Iris pigment epithelial cell (primary cell): Measurements from ENCODE around the gene RFX7.

ENCODE experiments used
- DNase-seq: peaks from one replicate; pipeline ENCODE4 v3.0.0-alpha.2; 2011; ENCODE audit warnings: low read depth

The RFX7 gene

DNA sequence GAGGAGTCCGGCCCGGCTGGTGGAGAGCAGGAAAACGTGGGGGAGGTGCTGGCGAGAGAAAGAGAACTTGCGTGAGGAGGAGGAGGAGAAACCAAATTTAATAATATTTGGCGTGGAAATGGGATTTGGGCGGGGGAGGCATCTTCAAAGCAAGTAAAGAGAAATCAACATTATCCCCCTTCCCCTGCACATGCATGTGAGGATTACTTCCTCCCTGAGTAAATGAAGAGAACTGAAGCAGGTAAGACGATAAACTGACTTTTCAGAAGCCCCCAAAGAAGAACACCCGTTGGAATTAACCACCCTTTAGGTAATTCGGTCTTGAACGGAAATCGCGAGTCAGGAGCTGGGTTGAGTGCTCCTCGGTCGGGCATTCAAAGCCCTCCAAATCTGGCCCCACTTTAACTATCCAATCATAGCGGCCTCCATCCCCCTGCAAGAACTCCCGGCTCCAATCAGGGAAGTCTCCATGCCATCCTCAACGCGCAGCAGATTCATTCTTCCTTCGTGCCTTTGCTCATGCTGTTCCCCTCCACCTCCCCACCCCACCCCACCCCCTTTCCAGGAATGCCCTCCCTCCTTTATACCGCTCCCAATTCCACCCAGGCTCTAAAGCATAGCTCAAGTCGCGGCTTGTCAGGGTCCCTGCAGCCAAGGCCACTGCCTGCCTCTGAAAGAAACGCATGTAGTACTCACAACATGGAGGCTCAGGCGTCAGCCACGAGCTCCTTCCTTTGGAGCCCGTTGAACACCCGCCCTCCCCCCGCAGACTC lies 545 bp upstream of the RFX7 start:
- DNase-seq, result peak; percentile 78

DNA sequence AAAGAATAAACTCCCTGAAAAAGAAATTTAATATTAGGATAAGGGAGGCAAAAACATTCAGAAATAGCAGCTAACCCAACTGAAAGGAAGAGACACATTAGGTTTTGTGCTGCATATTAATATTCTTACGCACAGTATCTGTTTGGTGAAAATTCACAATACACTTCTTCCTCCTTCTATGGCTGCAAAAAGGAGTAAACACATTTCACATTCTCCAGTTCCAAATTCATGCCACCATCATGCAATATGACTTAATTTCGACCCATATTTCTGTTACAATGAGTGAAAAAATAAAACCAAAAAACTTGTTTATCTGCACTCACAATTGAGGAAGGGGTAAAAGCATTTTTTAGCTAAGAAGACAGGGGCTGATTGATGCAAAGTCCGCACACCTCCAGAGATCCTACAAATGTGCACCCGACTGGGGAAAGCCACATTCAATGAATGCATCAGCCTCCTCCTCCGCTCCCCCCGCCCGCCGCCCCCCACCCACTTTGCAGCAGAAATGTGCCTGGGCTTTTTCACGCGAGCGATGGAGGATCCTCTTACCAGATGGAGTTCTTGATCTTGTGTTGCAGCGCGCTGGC lies 1.0 kb downstream of the RFX7 start:
- DNase-seq, result no peak

- DNase-seq, result peak; percentile 31
Measured at GRCh38 chr15:56241374-56242105, 2.1 kb downstream of the RFX7 start.

DNA sequence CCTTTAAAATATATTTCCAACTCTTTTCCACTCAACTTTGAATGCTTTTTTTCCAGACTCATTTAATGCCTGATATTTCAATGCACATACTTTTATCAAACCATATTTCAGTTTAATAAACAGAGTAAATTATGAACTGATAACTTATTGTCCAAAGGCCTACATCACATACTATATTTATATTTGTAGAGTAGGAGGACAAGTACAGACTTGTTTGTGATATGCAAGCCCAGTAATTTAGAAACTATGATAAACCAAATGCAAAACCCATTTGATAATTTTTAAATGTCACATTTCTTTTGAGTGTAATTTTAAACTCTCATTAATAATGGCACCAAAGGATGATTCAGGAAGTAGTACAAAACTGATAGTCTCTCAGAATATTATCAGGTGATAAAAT lies 3.3 kb downstream of the RFX7 start:
- DNase-seq, result no peak

DNA sequence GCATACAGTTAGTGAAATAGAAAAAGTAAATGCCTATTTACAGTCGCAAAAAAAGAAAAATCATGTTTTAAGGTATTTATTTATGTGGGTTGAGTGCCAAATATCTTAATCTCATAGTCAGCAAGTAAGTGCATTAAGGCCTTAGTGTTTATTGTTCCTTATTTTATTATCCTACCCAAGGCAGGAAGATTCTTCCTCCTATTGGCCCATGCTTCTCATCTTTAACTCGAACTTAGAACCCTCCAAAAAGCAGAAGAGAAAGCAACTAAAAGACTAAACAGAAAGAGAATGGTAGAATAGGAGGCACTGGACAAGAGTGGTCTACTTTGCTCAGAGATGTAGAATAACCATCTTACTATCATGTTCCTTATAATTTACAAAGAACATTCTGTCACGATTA lies 7.5 kb downstream of the RFX7 start:
- DNase-seq, result no peak

GRCh38 chr15:56234804-56235203 lies 8.9 kb downstream of the RFX7 start:
- peak; percentile 18 for DNase-seq

- DNase-seq, result no peak
Measured at GRCh38 chr15:56233549-56233948, 10.1 kb downstream of the RFX7 start.

DNA sequence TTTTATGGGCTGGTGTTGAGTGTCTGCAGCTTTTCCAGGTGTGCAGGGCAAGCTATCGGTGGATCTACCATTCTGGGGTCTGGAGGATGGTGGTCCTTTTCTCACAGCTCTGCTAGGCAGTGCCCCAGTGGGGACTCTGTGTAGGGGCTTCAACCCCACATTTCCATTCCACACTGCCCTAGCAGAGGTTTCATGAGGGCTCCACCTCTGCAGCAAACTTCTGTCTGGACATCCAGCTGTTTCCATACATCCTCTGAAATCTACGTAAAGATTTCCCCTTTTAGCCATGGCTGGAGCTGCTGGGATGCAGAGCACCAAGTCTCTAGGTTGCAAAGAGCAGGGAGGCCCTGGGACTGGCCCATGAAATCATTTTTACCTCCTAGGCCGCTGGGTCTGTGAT lies 11.6 kb downstream of the RFX7 start:
- DNase-seq, result no peak

DNA sequence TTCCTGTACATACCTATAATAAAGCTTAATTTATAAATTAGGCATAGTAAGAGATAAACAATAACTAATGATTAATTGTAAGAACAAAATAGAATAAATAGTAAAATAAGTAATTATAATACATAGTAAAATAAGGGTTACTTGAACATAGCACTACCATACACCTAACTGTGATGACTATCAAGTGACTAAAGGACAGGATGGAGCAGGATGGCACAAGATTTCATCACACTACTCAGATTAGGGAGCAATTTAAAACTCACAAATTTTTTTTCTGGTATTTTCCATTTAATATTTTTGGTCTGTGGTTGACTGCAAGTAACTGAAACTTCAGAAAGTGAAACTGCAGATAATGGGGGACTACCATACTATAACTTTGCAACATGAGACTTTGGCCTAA lies 14.8 kb downstream of the RFX7 start:
- no peak for DNase-seq

DNA sequence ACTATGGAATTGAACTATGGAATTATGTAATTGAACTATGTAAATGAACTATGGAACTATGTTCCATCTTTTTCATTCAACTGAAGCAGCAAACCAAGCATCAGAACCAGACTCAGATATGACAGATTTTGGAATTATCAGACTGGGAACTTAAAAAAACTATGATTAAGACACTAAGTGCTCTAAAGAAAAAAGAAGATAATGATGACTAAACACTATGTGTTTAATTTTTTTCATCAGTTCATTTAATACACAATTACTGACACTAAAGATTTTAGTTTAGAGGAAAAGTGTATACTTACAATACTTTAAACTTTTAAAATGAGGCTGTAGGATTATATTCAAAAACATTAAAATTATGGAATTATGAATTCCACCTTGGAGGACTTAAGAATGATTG lies 15.3 kb downstream of the RFX7 start:
- no peak for DNase-seq

DNA sequence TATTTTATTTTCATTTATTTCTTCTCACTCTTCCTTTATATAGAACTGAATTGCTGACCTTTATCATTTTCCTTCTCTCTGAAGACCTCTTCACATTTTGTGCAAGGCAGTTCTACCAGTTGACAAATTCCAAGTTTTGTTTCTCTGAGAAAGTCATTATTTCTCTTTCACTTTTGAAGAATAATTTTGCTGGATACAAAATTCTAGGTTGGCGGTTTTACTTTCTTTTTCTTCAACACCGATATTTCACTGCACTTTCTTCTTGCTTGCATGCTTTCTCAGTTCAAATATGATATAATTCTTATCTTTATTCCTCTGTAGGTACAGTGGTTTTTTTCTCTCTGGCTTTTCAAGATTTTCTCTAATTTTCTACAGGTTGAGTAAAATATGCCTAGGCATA lies 15.9 kb downstream of the RFX7 start:
- no peak for DNase-seq

GRCh38 chr15:56227306-56227705 lies 16.4 kb downstream of the RFX7 start:
- no peak for DNase-seq

DNA sequence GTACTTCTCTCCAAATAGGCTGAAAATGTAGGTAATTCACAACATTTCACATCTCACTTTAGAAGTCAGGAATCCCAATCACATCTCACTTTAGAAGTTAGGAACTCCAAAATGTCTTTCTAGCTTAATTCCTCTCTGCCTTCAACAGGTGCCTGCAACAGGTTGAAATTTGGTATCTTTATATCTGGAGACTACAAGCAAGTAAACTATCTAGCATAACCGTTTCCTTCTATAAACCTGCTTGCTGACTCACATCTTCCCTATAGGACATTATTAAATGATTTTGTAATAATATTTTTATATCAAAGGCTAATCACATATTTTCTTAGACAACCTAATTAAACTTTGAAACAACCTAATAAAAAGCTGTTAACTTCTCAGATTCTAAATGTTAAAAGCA lies 18.2 kb downstream of the RFX7 start:
- no peak for DNase-seq

DNA sequence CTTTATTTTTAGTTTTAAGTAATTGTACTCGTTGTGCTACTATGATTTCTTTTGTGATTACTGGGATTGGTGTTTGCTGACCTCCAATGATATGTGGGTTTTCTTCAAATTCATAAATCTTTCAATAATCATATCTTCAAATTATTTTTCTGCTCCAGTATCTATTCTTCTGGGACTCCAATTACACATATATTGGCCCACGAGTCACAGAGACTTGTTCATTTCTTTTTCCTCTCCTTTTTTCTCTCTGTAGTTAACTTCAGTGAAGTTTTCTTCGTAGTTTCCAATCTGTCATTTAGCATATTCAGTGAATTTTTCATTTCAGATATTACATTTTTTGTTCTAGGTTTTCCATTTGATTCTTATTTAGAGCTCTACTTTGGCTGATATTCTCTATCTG lies 21.4 kb downstream of the RFX7 start:
- DNase-seq, result no peak

DNA sequence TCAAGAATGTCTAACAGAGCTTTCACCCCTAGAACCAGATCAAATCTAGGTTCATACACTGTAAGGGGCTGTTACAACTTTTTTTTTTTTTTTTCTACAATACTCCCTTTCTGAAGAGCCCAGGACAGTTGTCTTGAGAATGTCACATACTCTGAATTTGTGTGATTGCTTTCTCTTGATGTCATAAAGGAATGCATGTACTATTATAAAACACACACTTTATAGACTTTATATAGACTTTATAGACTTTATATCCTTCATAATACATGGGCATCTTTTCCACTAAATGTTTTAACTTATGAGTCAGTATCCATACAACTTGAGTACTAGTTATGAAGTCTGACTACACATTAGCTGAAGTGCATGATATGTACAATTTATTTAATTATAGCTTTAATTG lies 26.3 kb downstream of the RFX7 start:
- no peak for DNase-seq

DNA sequence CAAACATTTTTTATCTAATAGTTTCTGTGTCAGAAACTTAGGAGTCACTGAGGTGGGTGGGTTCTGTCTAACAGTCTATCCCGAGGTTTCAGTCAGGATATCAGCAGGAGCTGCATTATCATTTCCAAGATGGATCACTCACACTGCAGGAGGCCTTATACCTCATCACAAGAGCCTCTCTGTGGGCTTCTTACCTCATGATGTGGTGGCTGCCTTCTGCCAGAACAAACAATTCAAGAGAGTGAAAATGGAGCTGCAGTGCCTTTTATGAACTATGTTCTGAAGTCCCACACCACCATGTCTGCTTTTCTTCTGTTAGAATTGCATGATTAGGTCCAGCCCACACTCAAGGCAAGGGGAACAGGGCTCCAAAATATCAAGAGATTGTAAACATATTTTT lies 27.9 kb downstream of the RFX7 start:
- DNase-seq, result peak; percentile 89

GRCh38 chr15:56211960-56212550 lies 31.6 kb downstream of the RFX7 start:
- DNase-seq, result no peak

- no peak for DNase-seq
Measured at GRCh38 chr15:56211064-56211463, 32.6 kb downstream of the RFX7 start.

- no peak for DNase-seq
Measured at GRCh38 chr15:56208641-56209155, 35.0 kb downstream of the RFX7 start.

DNA sequence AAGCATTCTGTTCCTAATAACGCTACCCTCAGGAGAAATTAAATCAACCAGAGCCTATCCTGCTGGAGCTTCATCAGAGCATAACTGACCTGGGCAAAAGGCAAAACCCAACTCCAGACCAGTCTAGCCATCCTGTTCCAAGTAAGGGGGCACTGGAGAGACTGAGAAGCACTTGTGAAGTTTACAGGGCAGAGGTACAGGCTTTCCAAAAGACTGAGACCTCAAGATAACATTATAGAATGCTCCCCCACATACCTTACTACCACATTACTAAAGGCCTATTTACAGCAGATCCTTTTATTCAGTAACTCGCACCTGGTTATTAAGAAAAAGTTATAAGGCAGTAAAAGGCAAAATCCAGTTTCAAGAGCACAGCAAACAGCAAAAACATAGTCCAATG lies 35.5 kb downstream of the RFX7 start:
- no peak for DNase-seq

DNA sequence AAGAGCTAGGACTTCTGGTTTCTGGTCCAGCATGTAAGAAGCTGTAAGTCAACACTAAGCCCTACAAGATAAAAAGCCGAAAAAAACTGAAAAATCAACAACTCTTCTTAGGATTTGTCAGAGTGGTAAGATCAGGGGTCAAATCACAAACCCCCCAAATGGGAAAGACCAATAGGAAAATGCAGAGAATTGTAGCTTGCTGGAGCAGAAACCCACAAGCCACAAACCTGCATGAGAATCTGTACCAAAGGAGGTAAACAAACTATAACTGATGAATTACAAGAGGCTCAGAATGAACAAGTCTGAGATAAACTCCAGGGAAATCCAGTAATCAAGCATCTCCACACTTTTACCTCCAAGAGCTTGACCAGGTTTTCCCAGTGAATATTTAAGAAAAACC lies 36.0 kb downstream of the RFX7 start:
- no peak for DNase-seq

GRCh38 chr15:56207092-56207491 lies 36.6 kb downstream of the RFX7 start:
- no peak for DNase-seq
